WTC11 (cell line): ENCODE results near the gene ADAMTS8. TPM values are rescaled to one million over a fixed set of nuclear protein-coding genes. Genes with fewer than 3 reads are reported as not detected.
A peak's percentile ranks its signal among the peaks of the same experiment; 100 is the strongest.

Experiments
- ATAC-seq: fragments of 200-7000 bp; cut with Tn5 transposase; 2 replicates; pipeline ENCODE4 v1.10.0; 2021; ENCODE audit warnings: mild to moderate bottlenecking, moderate library complexity
- CTCF ChIA-PET: fragments of 300-600 bp; sonication (Branson Sonifier 250); formaldehyde crosslinking; loops from one replicate; lab custom pipeline; 2021; ENCODE audit warnings: antibody characterized with exemption; lab: Charles Lee
- POLR2A ChIA-PET: fragments of 350-600 bp; sonication (Branson Sonifier 250); formaldehyde crosslinking; loops from one replicate; lab custom pipeline; 2021; ENCODE audit warnings: antibody characterized with exemption; lab: Charles Lee
- DNase-seq: peaks from one replicate; pipeline ENCODE4 v3.0.0; 2021; ENCODE audit warnings: low spot score
- H3K27ac Mint-ChIP-seq: 2 replicates; pipeline ENCODE4 v1.8.0; 2021; ENCODE audit warnings: mixed read lengths
- H3K27me3 Mint-ChIP-seq: 2 replicates; pipeline ENCODE4 v1.8.0; 2021; ENCODE audit warnings: low read depth, mild to moderate bottlenecking, moderate library complexity, mixed read lengths
- H3K36me3 Mint-ChIP-seq: 2 replicates; pipeline ENCODE4 v1.8.0; 2021; ENCODE audit warnings: mixed read lengths
- H3K4me1 Mint-ChIP-seq: 2 replicates; pipeline ENCODE4 v1.8.0; 2022; ENCODE audit warnings: mixed read lengths
- H3K4me3 Mint-ChIP-seq: 2 replicates; pipeline ENCODE4 v1.8.0; 2021; ENCODE audit warnings: mild to moderate bottlenecking, moderate library complexity, mixed read lengths
- H3K9me3 Mint-ChIP-seq: 2 replicates; pipeline ENCODE4 v1.8.0; 2021; ENCODE audit warnings: mixed read lengths
- CREM ChIP-seq: sonication (generic); formaldehyde crosslinking; IDR thresholded peaks from 2 replicates; pipeline ENCODE4 v1.8.1; 2022; ENCODE audit warnings: mild to moderate bottlenecking, missing genetic modification reagents, moderate library complexity
- ELF4 ChIP-seq: sonication (generic); formaldehyde crosslinking; IDR thresholded peaks from 2 replicates; pipeline ENCODE4 v1.8.1; 2022; ENCODE audit warnings: low read depth, mild to moderate bottlenecking, moderate library complexity, missing genetic modification reagents
- FOXK1 ChIP-seq: sonication (generic); formaldehyde crosslinking; IDR thresholded peaks from 2 replicates; pipeline ENCODE4 v1.8.0; 2022; ENCODE audit warnings: mild to moderate bottlenecking, moderate library complexity, missing genetic modification reagents
- FOXP1 ChIP-seq: sonication (generic); formaldehyde crosslinking; IDR thresholded peaks from 2 replicates; pipeline ENCODE4 v1.8.0; 2022; ENCODE audit warnings: missing genetic modification reagents, mild to moderate bottlenecking, moderate library complexity, borderline replicate concordance
- NFE2L1 ChIP-seq: sonication (generic); formaldehyde crosslinking; IDR thresholded peaks from 2 replicates; pipeline ENCODE4 v1.8.1; 2023; ENCODE audit warnings: missing genetic modification reagents
- NR1H2 ChIP-seq: sonication (generic); formaldehyde crosslinking; IDR thresholded peaks from 2 replicates; pipeline ENCODE4 v1.9.0; 2021; ENCODE audit warnings: mild to moderate bottlenecking, moderate library complexity, missing genetic modification reagents
- SMAD3 ChIP-seq: sonication (generic); formaldehyde crosslinking; IDR thresholded peaks from 2 replicates; pipeline ENCODE4 v1.8.0; 2022; ENCODE audit warnings: missing genetic modification reagents, mild to moderate bottlenecking, borderline replicate concordance
- SOX15 ChIP-seq: fragments of 250-450 bp; sonication (Bioruptor Pico); IDR thresholded peaks from 2 replicates; pipeline ENCODE4 v1.9.0; 2021; ENCODE audit warnings: mild to moderate bottlenecking
- SP1 ChIP-seq: sonication (generic); formaldehyde crosslinking; conservative IDR thresholded peaks from 2 replicates; pipeline ENCODE4 v1.8.1; 2022; ENCODE audit warnings: missing genetic modification reagents
- ZBTB21 ChIP-seq: sonication (generic); formaldehyde crosslinking; IDR thresholded peaks from 2 replicates; pipeline ENCODE4 v1.8.1; 2023; ENCODE audit warnings: mild to moderate bottlenecking, missing genetic modification reagents, borderline replicate concordance
- ZNF317 ChIP-seq: sonication (generic); formaldehyde crosslinking; IDR thresholded peaks from 2 replicates; pipeline ENCODE4 v1.8.1; 2023; ENCODE audit warnings: low read depth, mild to moderate bottlenecking, moderate library complexity, missing genetic modification reagents, borderline replicate concordance
- ZNF396 ChIP-seq: fragments of 250-450 bp; sonication (Bioruptor Pico); IDR thresholded peaks from 2 replicates; pipeline ENCODE4 v1.8.0; 2021; ENCODE audit warnings: mild to moderate bottlenecking, moderate library complexity, borderline replicate concordance
- ZNF423 ChIP-seq: fragments of 250-450 bp; sonication (Bioruptor Pico); IDR thresholded peaks from 2 replicates; pipeline ENCODE4 v2.1.2; 2022; ENCODE audit warnings: mild to moderate bottlenecking, moderate library complexity
- total RNA-seq: library from RNA; stranded (reverse); gene quantifications from 3 replicates; pipeline ENCODE4 v1.2.3, GENCODE V29; 2021
- TF ChIP-seq, protein P1 (sequence below): fragments of 200-600 bp; IDR thresholded peaks from 2 replicates; pipeline ENCODE4 v1.8.0; 2022; ENCODE audit warnings: antibody characterized with exemption
- TF ChIP-seq, protein P2 (sequence below): sonication (generic); formaldehyde crosslinking; IDR thresholded peaks from 2 replicates; pipeline ENCODE4 v1.8.0; 2022; ENCODE audit warnings: mild to moderate bottlenecking, missing genetic modification reagents
- TF ChIP-seq, protein P3 (sequence below): sonication (generic); formaldehyde crosslinking; IDR thresholded peaks from 2 replicates; pipeline ENCODE4 v1.8.1; 2023; ENCODE audit warnings: mild to moderate bottlenecking, missing genetic modification reagents
- TF ChIP-seq, protein P4 (sequence below): sonication (generic); formaldehyde crosslinking; IDR thresholded peaks from 2 replicates; pipeline ENCODE4 v1.8.1; 2023; ENCODE audit warnings: mild to moderate bottlenecking, missing genetic modification reagents, moderate library complexity
- TF ChIP-seq, protein P5 (sequence below): sonication (generic); formaldehyde crosslinking; IDR thresholded peaks from 2 replicates; pipeline ENCODE4 v1.8.1; 2023; ENCODE audit warnings: mild to moderate bottlenecking, moderate library complexity, missing genetic modification reagents

Gene ADAMTS8
- total RNA-seq, 1 experiment from 2014 or later, result 9.9 TPM

DNA sequence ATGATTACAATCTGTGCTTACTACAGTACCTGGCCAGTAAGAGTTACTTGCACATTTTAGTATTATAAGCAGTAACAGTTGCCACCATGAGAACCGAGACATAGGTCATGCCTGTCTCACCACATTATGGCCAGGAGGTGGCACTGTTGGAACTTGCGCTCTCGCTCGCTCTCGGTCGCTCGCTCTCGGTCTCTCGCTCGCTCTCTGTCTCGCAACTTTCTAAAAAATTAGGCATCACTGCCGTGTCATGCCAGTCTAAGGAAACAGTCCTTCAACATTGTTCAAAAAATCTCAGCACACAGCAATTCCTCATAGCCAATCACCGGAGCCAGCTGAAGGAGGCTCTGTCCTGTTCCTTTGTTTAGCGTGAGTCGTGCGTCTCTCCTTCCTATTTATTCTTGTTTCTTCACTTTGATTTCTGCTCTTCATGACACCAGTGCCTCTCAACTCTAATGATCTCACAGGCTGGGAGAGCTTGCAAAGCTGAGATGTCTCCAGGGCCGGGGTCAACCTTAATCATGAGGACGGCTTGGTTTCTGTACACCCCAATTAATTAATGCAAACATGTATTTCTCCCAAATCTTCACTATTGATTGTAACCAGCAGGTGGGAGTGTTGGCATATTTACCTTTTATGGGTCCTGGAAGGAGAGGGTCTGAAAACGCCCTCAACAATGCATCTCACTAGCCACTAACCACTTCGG is 6.3 kb upstream of the ADAMTS8 start:
- Mint-ChIP-seq H3K4me1 (peaks cover under 1% of the 10 kb centered on the region; the same call in 1 of the 2 replicates), H3K4me3 (no peak overlapping the region), H3K27me3 (peaks cover 13% of the 10 kb centered on the region), H3K36me3 (no peaks in the 10 kb centered on the region), H3K9me3 (no peaks in the 10 kb centered on the region), H3K27ac (no peak overlapping the region)
- DNase-seq (peak; percentile 74), ATAC-seq (peak; percentile 63)
- TF ChIP-seq ZNF396 (CRISPR knock-in tag) (no peak), SOX15 (CRISPR knock-in tag) (no peak)
- TF ChIP-seq, protein P1, sequence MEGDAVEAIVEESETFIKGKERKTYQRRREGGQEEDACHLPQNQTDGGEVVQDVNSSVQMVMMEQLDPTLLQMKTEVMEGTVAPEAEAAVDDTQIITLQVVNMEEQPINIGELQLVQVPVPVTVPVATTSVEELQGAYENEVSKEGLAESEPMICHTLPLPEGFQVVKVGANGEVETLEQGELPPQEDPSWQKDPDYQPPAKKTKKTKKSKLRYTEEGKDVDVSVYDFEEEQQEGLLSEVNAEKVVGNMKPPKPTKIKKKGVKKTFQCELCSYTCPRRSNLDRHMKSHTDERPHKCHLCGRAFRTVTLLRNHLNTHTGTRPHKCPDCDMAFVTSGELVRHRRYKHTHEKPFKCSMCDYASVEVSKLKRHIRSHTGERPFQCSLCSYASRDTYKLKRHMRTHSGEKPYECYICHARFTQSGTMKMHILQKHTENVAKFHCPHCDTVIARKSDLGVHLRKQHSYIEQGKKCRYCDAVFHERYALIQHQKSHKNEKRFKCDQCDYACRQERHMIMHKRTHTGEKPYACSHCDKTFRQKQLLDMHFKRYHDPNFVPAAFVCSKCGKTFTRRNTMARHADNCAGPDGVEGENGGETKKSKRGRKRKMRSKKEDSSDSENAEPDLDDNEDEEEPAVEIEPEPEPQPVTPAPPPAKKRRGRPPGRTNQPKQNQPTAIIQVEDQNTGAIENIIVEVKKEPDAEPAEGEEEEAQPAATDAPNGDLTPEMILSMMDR, result peak; percentile 63; the same call in 1 of the 2 replicates
- CTCF ChIA-PET, result interaction anchor here (0.5 to 9.2 kb wide), 20 partner anchors 11 to 460 kb away, joined by 3 to 152 read pairs (median 4); partner anchors contain the start of gene ADAMTS15
- POLR2A ChIA-PET, result interaction anchor here (1.1 to 1.5 kb wide), 2 partner anchors 427 to 429 kb away, joined by 3 read pairs; no protein-coding TSS in a partner anchor

DNA sequence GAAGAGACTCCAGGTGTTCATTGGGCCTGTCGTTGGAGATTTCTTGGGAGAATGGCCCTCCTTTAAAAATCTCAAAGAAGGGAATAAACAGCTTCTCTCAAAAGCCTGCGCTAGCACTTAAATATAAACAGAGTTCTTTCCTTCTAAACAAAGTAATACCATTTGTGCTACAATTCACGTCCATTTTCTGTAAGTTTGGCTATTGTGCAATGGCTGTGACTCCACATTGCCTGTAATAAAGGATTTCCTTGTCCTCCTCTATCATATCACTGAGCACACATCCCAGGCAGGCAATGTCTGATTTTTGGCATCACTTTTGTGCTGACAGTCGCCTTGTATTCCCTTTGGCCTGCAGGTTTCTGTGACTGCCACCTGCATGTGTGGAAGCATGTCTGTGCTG is 4.9 kb upstream of the ADAMTS8 start:
- H3K4me1 Mint-ChIP-seq, result peaks cover 13% of the 10 kb centered on the region
- no peak overlapping the region for H3K4me3 Mint-ChIP-seq
- no peak overlapping the region for H3K27ac Mint-ChIP-seq
- DNase-seq (no peak), ATAC-seq (no peak)
- no peak for TF ChIP-seq FOXP1
- TF ChIP-seq, protein P2, sequence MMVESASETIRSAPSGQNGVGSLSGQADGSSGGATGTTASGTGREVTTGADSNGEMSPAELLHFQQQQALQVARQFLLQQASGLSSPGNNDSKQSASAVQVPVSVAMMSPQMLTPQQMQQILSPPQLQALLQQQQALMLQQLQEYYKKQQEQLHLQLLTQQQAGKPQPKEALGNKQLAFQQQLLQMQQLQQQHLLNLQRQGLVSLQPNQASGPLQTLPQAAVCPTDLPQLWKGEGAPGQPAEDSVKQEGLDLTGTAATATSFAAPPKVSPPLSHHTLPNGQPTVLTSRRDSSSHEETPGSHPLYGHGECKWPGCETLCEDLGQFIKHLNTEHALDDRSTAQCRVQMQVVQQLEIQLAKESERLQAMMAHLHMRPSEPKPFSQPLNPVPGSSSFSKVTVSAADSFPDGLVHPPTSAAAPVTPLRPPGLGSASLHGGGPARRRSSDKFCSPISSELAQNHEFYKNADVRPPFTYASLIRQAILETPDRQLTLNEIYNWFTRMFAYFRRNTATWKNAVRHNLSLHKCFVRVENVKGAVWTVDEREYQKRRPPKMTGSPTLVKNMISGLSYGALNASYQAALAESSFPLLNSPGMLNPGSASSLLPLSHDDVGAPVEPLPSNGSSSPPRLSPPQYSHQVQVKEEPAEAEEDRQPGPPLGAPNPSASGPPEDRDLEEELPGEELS, result no peak
- TF ChIP-seq ELF4, result no peak
- TF ChIP-seq CREM (CRISPR knock-in tag), result no peak
- no peak for TF ChIP-seq ZNF396 (CRISPR knock-in tag)
- TF ChIP-seq SP1 (CRISPR knock-in tag), result no peak
- H3K27me3 Mint-ChIP-seq, result peaks cover 27% of the 10 kb centered on the region
- ChIA-PET POLR2A (no interaction called here), CTCF (interaction anchor here (0.7 to 9.2 kb wide), 7 partner anchors 8 to 429 kb away, joined by 3 to 152 read pairs (median 4); no protein-coding TSS in a partner anchor)
- H3K36me3 Mint-ChIP-seq, result no peaks in the 10 kb centered on the region
- no peaks in the 10 kb centered on the region for H3K9me3 Mint-ChIP-seq

DNA sequence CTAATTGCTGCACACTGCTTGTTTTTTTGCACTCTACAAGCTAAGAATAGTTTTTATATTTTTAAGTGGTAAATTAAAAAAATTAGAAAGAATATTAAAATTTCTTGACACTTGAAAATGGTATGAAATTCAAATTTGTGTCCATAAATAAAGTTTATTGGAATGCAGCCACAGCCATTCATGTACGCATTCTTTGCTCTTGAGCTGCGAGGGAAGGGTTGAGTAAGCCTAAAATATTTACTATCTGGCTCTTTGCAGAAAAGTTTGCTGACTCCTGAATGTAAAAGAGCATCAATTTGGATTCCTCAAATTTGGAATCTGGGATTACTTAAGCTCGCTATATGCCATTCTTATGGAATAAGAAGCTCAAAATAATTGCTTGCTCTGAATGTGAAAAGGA is 3.4 kb upstream of the ADAMTS8 start:
- CTCF ChIA-PET, result interaction anchor here (1.0 to 9.2 kb wide), 26 partner anchors 8 to 484 kb away, joined by 3 to 152 read pairs (median 4); partner anchors contain the start of genes ADAMTS15 and SNX19
- Mint-ChIP-seq H3K36me3 (no peaks in the 10 kb centered on the region), H3K27me3 (peaks cover 35% of the 10 kb centered on the region), H3K4me1 (peaks cover 19% of the 10 kb centered on the region), H3K9me3 (no peaks in the 10 kb centered on the region), H3K27ac (no peak overlapping the region), H3K4me3 (no peak overlapping the region)
- ATAC-seq, result no peak
- TF ChIP-seq SP1 (CRISPR knock-in tag) (no peak), ZNF317 (CRISPR knock-in tag) (no peak), SMAD3 (no peak), ZBTB21 (CRISPR knock-in tag) (no peak), FOXK1 (CRISPR knock-in tag) (no peak), SOX15 (CRISPR knock-in tag) (no peak), NR1H2 (CRISPR knock-in tag) (no peak), ZNF423 (CRISPR knock-in tag) (no peak), NFE2L1 (CRISPR knock-in tag) (no peak)
- TF ChIP-seq, protein P3, sequence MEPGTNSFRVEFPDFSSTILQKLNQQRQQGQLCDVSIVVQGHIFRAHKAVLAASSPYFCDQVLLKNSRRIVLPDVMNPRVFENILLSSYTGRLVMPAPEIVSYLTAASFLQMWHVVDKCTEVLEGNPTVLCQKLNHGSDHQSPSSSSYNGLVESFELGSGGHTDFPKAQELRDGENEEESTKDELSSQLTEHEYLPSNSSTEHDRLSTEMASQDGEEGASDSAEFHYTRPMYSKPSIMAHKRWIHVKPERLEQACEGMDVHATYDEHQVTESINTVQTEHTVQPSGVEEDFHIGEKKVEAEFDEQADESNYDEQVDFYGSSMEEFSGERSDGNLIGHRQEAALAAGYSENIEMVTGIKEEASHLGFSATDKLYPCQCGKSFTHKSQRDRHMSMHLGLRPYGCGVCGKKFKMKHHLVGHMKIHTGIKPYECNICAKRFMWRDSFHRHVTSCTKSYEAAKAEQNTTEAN (CRISPR knock-in tag), result no peak
- TF ChIP-seq, protein P4, sequence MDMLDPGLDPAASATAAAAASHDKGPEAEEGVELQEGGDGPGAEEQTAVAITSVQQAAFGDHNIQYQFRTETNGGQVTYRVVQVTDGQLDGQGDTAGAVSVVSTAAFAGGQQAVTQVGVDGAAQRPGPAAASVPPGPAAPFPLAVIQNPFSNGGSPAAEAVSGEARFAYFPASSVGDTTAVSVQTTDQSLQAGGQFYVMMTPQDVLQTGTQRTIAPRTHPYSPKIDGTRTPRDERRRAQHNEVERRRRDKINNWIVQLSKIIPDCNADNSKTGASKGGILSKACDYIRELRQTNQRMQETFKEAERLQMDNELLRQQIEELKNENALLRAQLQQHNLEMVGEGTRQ, result no peak
- TF ChIP-seq, protein P5, sequence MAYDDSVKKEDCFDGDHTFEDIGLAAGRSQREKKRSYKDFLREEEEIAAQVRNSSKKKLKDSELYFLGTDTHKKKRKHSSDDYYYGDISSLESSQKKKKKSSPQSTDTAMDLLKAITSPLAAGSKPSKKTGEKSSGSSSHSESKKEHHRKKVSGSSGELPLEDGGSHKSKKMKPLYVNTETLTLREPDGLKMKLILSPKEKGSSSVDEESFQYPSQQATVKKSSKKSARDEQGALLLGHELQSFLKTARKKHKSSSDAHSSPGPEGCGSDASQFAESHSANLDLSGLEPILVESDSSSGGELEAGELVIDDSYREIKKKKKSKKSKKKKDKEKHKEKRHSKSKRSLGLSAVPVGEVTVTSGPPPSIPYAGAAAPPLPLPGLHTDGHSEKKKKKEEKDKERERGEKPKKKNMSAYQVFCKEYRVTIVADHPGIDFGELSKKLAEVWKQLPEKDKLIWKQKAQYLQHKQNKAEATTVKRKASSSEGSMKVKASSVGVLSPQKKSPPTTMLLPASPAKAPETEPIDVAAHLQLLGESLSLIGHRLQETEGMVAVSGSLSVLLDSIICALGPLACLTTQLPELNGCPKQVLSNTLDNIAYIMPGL, result no peak
- no peak for DNase-seq
- POLR2A ChIA-PET, result interaction anchor here (1.0 kb wide), 1 partner anchor 17 kb away, joined by 4 read pairs; the partner anchor contains the start of gene ADAMTS15
